ENCODE data around the gene RPL27A. TPM values are rescaled to one million over a fixed set of nuclear protein-coding genes. Genes with fewer than 3 reads are reported as not detected.

The RPL27A gene
- total RNA-seq, 1 donor from 2014 or later, result 1,393 TPM

- no peak for DNase-seq (ENCODE audit: low read depth)
- no peak for TF ChIP-seq CTCF (conservative IDR thresholded peaks at IDR 0.05; ENCODE audit: low read depth, low read length)
These were observed 41.3 kb upstream of the RPL27A start for GRCh38 chr11:8641332-8641731.

GRCh38 chr11:8642196-8642841 is 40.3 kb upstream of the RPL27A start:
- TF ChIP-seq CTCF (conservative IDR thresholded peaks at IDR 0.05; ENCODE audit: low read depth, low read length), result no peak

More at GRCh38 chr11:8641332-8641731, 41.3 kb upstream of the RPL27A start:
- no peak overlapping the region for H3K4me3 ChIP-seq (ENCODE audit: low read depth, low read length)

GRCh38 chr11:8646873-8647272 is 35.7 kb upstream of the RPL27A start:
- no peak for DNase-seq (ENCODE audit: low read depth)
- H3K4me3 ChIP-seq (ENCODE audit: low read depth, low read length), result no peak overlapping the region
- no peak for TF ChIP-seq CTCF (conservative IDR thresholded peaks at IDR 0.05; ENCODE audit: low read depth, low read length)

More at GRCh38 chr11:8642196-8642841, 40.3 kb upstream of the RPL27A start:
- DNase-seq (ENCODE audit: low read depth), result no peak
- no peak overlapping the region for H3K4me3 ChIP-seq (ENCODE audit: low read depth, low read length)

- H3K4me3 ChIP-seq (ENCODE audit: low read depth, low read length), result no peak overlapping the region
- no peak for DNase-seq (ENCODE audit: low read depth)
- TF ChIP-seq CTCF (conservative IDR thresholded peaks at IDR 0.05; ENCODE audit: low read depth, low read length), result no peak
These were observed 33.2 kb upstream of the RPL27A start for GRCh38 chr11:8649361-8649760.

- no peak for TF ChIP-seq CTCF (conservative IDR thresholded peaks at IDR 0.05; ENCODE audit: low read depth, low read length)
- no peak overlapping the region for H3K4me3 ChIP-seq (ENCODE audit: low read depth, low read length)
- no peak for DNase-seq (ENCODE audit: low read depth)
These were observed 32.1 kb upstream of the RPL27A start for GRCh38 chr11:8650401-8650990.

- H3K4me3 ChIP-seq (ENCODE audit: low read depth, low read length), result no peak overlapping the region
- no peak for TF ChIP-seq CTCF (conservative IDR thresholded peaks at IDR 0.05; ENCODE audit: low read depth, low read length)
- DNase-seq (ENCODE audit: low read depth), result peak; percentile 78
These were observed 30.5 kb upstream of the RPL27A start for GRCh38 chr11:8652140-8652539.

- TF ChIP-seq CTCF (conservative IDR thresholded peaks at IDR 0.05; ENCODE audit: low read depth, low read length), result no peak
- DNase-seq (ENCODE audit: low read depth), result no peak
- no peak overlapping the region for H3K4me3 ChIP-seq (ENCODE audit: low read depth, low read length)
These were observed 28.1 kb upstream of the RPL27A start for GRCh38 chr11:8654503-8654902.
